ENCODE results near the gene VGLL3. TPM values are rescaled to one million over a fixed set of nuclear protein-coding genes. Genes with fewer than 3 reads are reported as not detected.
"Not testable (repeated sequence)": the region's sequence is repeated elsewhere in the genome, so short reads cannot be mapped to it uniquely, and the experiment has no call there.

The VGLL3 gene
- total and polyA plus RNA-seq, 9 donors: 12.5 to 35.4 (median 23.0) TPM

- H3K36me3 ChIP-seq (ENCODE audit: control insufficient read depth, insufficient read depth, low read length): peaks cover 13% of the 10 kb centered on the region
- H3K4me3 ChIP-seq (ENCODE audit: low read length): no peak overlapping the region
- peak; percentile 90 for DNase-seq
- no peaks in the 10 kb centered on the region for H3K27me3 ChIP-seq (ENCODE audit: control insufficient read depth, insufficient read depth, low read length)
- peaks cover 11% of the 10 kb centered on the region for H3K4me1 ChIP-seq (ENCODE audit: control insufficient read depth, insufficient read depth, low read length)
- H3K27ac ChIP-seq (ENCODE audit: low read length): peak overlapping the region; percentile 80
- no peaks in the 10 kb centered on the region for H3K9me3 ChIP-seq (replicated peaks; ENCODE audit: control insufficient read depth, low read depth, low read length)
- WGBS (ENCODE audit: insufficient coverage): 20% methylated on average over 1 of the region's 6 CpGs
Observed at GRCh38 chr3:86978111-86978551, 12.8 kb downstream of the VGLL3 start.

- no peak for DNase-seq
- H3K27ac ChIP-seq (ENCODE audit: low read length): no peak overlapping the region
- H3K9me3 ChIP-seq (replicated peaks; ENCODE audit: control insufficient read depth, low read depth, low read length): no peaks in the 10 kb centered on the region
- no peak overlapping the region for H3K4me3 ChIP-seq (ENCODE audit: low read length)
- H3K36me3 ChIP-seq (ENCODE audit: control insufficient read depth, insufficient read depth, low read length): peaks cover 13% of the 10 kb centered on the region
- no peaks in the 10 kb centered on the region for H3K27me3 ChIP-seq (ENCODE audit: control insufficient read depth, insufficient read depth, low read length)
- peaks cover 8% of the 10 kb centered on the region for H3K4me1 ChIP-seq (ENCODE audit: control insufficient read depth, insufficient read depth, low read length)
Observed at GRCh38 chr3:86976219-86976618, 14.7 kb downstream of the VGLL3 start.

GRCh38 chr3:86974177-86974576 lies 16.8 kb downstream of the VGLL3 start:
- DNase-seq; H3K9me3 ChIP-seq (replicated peaks; ENCODE audit: control insufficient read depth, low read depth, low read length): not testable (repeated sequence)
- WGBS (ENCODE audit: insufficient coverage): no CpG with 5 or more reads among the region's 8 CpGs

GRCh38 chr3:86973440-86973839 lies 17.5 kb downstream of the VGLL3 start:
- no peak overlapping the region for H3K4me3 ChIP-seq (ENCODE audit: low read length)
- peaks cover 2% of the 10 kb centered on the region for H3K9me3 ChIP-seq (replicated peaks; ENCODE audit: control insufficient read depth, low read depth, low read length)
- DNase-seq: no peak
- H3K27me3 ChIP-seq (ENCODE audit: control insufficient read depth, insufficient read depth, low read length): no peaks in the 10 kb centered on the region
- no peak overlapping the region for H3K27ac ChIP-seq (ENCODE audit: low read length)
- H3K4me1 ChIP-seq (ENCODE audit: control insufficient read depth, insufficient read depth, low read length): peaks cover 9% of the 10 kb centered on the region
- 100% methylated on average over 1 of the region's 3 CpGs for WGBS (ENCODE audit: insufficient coverage)
- peaks cover 25% of the 10 kb centered on the region for H3K36me3 ChIP-seq (ENCODE audit: control insufficient read depth, insufficient read depth, low read length)

More at GRCh38 chr3:86974177-86974576, 16.8 kb downstream of the VGLL3 start:
- peaks cover 19% of the 10 kb centered on the region for H3K36me3 ChIP-seq (ENCODE audit: control insufficient read depth, insufficient read depth, low read length)
- H3K4me1 ChIP-seq (ENCODE audit: control insufficient read depth, insufficient read depth, low read length); H3K27ac ChIP-seq (ENCODE audit: low read length); H3K4me3 ChIP-seq (ENCODE audit: low read length); H3K27me3 ChIP-seq (ENCODE audit: control insufficient read depth, insufficient read depth, low read length): not testable (repeated sequence)

- Histone ChIP-seq H3K9me3 (replicated peaks; ENCODE audit: control insufficient read depth, low read depth, low read length) (peaks cover 2% of the 10 kb centered on the region), H3K27me3 (ENCODE audit: control insufficient read depth, insufficient read depth, low read length) (no peaks in the 10 kb centered on the region), H3K36me3 (ENCODE audit: control insufficient read depth, insufficient read depth, low read length) (peaks cover 32% of the 10 kb centered on the region), H3K4me1 (ENCODE audit: control insufficient read depth, insufficient read depth, low read length) (peaks cover 6% of the 10 kb centered on the region), H3K4me3 (ENCODE audit: low read length) (no peak overlapping the region), H3K27ac (ENCODE audit: low read length) (no peak overlapping the region)
- DNase-seq: no peak
- WGBS (ENCODE audit: insufficient coverage): 37% methylated on average over 2 of the region's 6 CpGs
Observed at GRCh38 chr3:86969500-86970189, 21.3 kb downstream of the VGLL3 start.

GRCh38 chr3:86968244-86968932 lies 22.6 kb downstream of the VGLL3 start:
- WGBS (ENCODE audit: insufficient coverage): 98% methylated on average over 7 of the region's 7 CpGs
- Histone ChIP-seq H3K4me1 (ENCODE audit: control insufficient read depth, insufficient read depth, low read length) (peaks cover 6% of the 10 kb centered on the region), H3K27ac (ENCODE audit: low read length) (no peak overlapping the region)

DNA sequence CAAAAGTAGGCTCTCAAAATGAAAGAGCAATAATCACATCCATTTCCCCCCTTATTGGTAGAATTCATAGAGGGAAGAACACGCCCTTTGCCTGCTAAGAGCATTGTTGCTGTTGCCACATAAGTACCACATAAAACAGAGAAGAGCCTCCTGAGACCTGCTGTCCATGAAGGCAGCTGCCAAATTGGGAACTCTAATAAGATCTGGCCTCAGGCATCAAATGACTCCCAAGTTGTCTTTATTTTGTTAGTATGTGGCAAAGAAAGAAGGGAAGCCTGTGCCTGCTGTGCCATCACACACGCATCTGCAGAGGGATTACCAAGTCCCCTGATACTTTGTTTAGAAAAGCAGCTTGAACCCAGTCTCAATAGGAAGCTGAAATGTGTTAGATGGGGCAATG lies 23.9 kb downstream of the VGLL3 start:
- Histone ChIP-seq H3K4me3 (ENCODE audit: low read length) (no peak overlapping the region), H3K27ac (ENCODE audit: low read length) (no peak overlapping the region), H3K27me3 (ENCODE audit: control insufficient read depth, insufficient read depth, low read length) (no peaks in the 10 kb centered on the region), H3K9me3 (replicated peaks; ENCODE audit: control insufficient read depth, low read depth, low read length) (peaks cover 2% of the 10 kb centered on the region), H3K4me1 (ENCODE audit: control insufficient read depth, insufficient read depth, low read length) (peaks cover 6% of the 10 kb centered on the region), H3K36me3 (ENCODE audit: control insufficient read depth, insufficient read depth, low read length) (peaks cover 34% of the 10 kb centered on the region)
- 71% methylated on average over 1 of the region's 2 CpGs for WGBS (ENCODE audit: insufficient coverage)
- no peak for DNase-seq

More at GRCh38 chr3:86968244-86968932, 22.6 kb downstream of the VGLL3 start:
- Histone ChIP-seq H3K27me3 (ENCODE audit: control insufficient read depth, insufficient read depth, low read length) (no peaks in the 10 kb centered on the region), H3K9me3 (replicated peaks; ENCODE audit: control insufficient read depth, low read depth, low read length) (peaks cover 2% of the 10 kb centered on the region), H3K36me3 (ENCODE audit: control insufficient read depth, insufficient read depth, low read length) (peaks cover 32% of the 10 kb centered on the region), H3K4me3 (ENCODE audit: low read length) (no peak overlapping the region)
- DNase-seq: no peak

DNA sequence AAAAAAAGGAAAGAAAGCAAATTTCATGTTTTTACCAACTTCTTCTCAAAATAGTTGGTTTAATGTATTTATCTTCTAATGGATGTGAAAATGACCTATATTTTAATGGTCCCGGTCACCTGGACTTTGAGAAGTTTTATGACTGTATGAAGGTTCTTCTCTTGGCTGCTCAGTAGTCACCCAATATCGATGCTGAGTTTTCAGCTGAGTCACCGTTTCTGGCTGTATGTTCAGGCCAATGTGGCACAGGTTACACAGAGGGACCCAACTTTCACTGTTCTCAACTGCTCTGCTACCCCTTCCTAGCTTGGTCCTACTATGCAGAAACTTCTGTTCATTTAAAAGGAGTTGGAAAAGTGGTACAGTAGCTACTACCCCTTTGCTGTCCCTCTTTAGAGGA lies 25.8 kb downstream of the VGLL3 start:
- DNase-seq: no peak
- H3K4me3 ChIP-seq (ENCODE audit: low read length): no peak overlapping the region
- no peaks in the 10 kb centered on the region for H3K27me3 ChIP-seq (ENCODE audit: control insufficient read depth, insufficient read depth, low read length)
- peaks cover 30% of the 10 kb centered on the region for H3K36me3 ChIP-seq (ENCODE audit: control insufficient read depth, insufficient read depth, low read length)
- no peaks in the 10 kb centered on the region for H3K9me3 ChIP-seq (replicated peaks; ENCODE audit: control insufficient read depth, low read depth, low read length)
- no CpG with 5 or more reads among the region's 3 CpGs for WGBS (ENCODE audit: insufficient coverage)
- H3K4me1 ChIP-seq (ENCODE audit: control insufficient read depth, insufficient read depth, low read length): peaks cover 6% of the 10 kb centered on the region
- H3K27ac ChIP-seq (ENCODE audit: low read length): no peak overlapping the region

DNA sequence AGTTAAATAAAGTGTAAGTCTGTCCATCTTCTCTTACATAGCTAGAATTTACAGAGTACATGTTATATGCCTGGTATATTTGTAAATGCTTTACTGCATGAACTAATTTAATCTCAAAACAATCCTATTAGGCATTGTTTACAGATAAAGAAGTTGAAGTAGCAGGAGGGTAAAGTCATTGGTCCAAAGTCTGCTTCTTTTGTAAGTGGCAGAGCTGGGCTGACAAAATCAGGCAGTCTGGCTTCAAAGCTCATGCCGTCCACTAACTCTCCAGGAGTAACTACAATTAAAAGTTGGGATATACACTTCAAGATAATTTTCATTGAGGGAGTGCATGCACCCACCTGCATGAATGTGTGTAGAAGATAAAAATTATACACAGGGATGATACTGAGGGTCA lies 27.3 kb downstream of the VGLL3 start:
- no peak overlapping the region for H3K4me3 ChIP-seq (ENCODE audit: low read length)
- H3K27me3 ChIP-seq (ENCODE audit: control insufficient read depth, insufficient read depth, low read length): no peaks in the 10 kb centered on the region
- H3K9me3 ChIP-seq (replicated peaks; ENCODE audit: control insufficient read depth, low read depth, low read length): no peaks in the 10 kb centered on the region
- peaks cover 6% of the 10 kb centered on the region for H3K4me1 ChIP-seq (ENCODE audit: control insufficient read depth, insufficient read depth, low read length)
- peaks cover 24% of the 10 kb centered on the region for H3K36me3 ChIP-seq (ENCODE audit: control insufficient read depth, insufficient read depth, low read length)
- no peak for DNase-seq
- no CpG with 5 or more reads among the region's 1 CpG for WGBS (ENCODE audit: insufficient coverage)
- no peak overlapping the region for H3K27ac ChIP-seq (ENCODE audit: low read length)

- Histone ChIP-seq H3K27ac (ENCODE audit: low read length) (no peak overlapping the region), H3K4me1 (ENCODE audit: control insufficient read depth, insufficient read depth, low read length) (no peaks in the 10 kb centered on the region), H3K36me3 (ENCODE audit: control insufficient read depth, insufficient read depth, low read length) (peaks cover 14% of the 10 kb centered on the region), H3K9me3 (replicated peaks; ENCODE audit: control insufficient read depth, low read depth, low read length) (no peaks in the 10 kb centered on the region), H3K27me3 (ENCODE audit: control insufficient read depth, insufficient read depth, low read length) (no peaks in the 10 kb centered on the region), H3K4me3 (ENCODE audit: low read length) (no peak overlapping the region)
- no CpG with 5 or more reads among the region's 3 CpGs for WGBS (ENCODE audit: insufficient coverage)
- DNase-seq: no peak
Observed at GRCh38 chr3:86961297-86961696, 29.7 kb downstream of the VGLL3 start.
